Activated naive CD8-positive, alpha-beta T cell treated with anti-CD3 and anti-CD28 coated beads, Interleukin-2, amount 10 ng/mL, durations not matched to agents 7 days and 5 days (primary cell): ENCODE results near the gene NCOA5. TPM values are rescaled to one million over a fixed set of nuclear protein-coding genes. Genes with fewer than 3 reads are reported as not detected.

ENCODE experiments used
- ATAC-seq: fragments of 150-1000 bp; cut with Tn5 transposase; one replicate; pipeline ENCODE4 v1.10.0; 2021; ENCODE audit warnings: low read depth, moderate library complexity
- POLR2A ChIA-PET: fragments of 350-600 bp; sonication (Branson Sonifier 250); formaldehyde crosslinking; loops from one replicate; lab custom pipeline; 2021; ENCODE audit warnings: antibody characterized with exemption; lab: Charles Lee
- DNase-seq: peaks from one replicate; pipeline ENCODE4 v3.0.0; 2021
- H3K27ac Mint-ChIP-seq: one replicate; pipeline ENCODE4 v1.8.0; 2022; ENCODE audit warnings: mild to moderate bottlenecking, mixed read lengths
- H3K27me3 Mint-ChIP-seq: one replicate; pipeline ENCODE4 v1.8.0; 2022; ENCODE audit warnings: mild to moderate bottlenecking, moderate library complexity, mixed read lengths
- H3K36me3 Mint-ChIP-seq: one replicate; pipeline ENCODE4 v1.8.0; 2021; ENCODE audit warnings: mild to moderate bottlenecking, mixed read lengths
- H3K4me1 Mint-ChIP-seq: one replicate; pipeline ENCODE4 v1.8.0; 2021; ENCODE audit warnings: mixed read lengths
- H3K4me3 Mint-ChIP-seq: one replicate; pipeline ENCODE4 v1.8.0; 2022; ENCODE audit warnings: mild to moderate bottlenecking, moderate library complexity, mixed read lengths
- H3K9me3 Mint-ChIP-seq: one replicate; pipeline ENCODE4 v1.8.0; 2021; ENCODE audit warnings: mixed read lengths
- total RNA-seq, 2 experiments: library from RNA; stranded (reverse); gene quantifications; one replicate each; pipeline ENCODE4 v1.2.3, GENCODE V29; 2021

The NCOA5 gene
- total RNA-seq, 2 experiments from 2014 or later = 27.8 to 32.8 TPM

DNA sequence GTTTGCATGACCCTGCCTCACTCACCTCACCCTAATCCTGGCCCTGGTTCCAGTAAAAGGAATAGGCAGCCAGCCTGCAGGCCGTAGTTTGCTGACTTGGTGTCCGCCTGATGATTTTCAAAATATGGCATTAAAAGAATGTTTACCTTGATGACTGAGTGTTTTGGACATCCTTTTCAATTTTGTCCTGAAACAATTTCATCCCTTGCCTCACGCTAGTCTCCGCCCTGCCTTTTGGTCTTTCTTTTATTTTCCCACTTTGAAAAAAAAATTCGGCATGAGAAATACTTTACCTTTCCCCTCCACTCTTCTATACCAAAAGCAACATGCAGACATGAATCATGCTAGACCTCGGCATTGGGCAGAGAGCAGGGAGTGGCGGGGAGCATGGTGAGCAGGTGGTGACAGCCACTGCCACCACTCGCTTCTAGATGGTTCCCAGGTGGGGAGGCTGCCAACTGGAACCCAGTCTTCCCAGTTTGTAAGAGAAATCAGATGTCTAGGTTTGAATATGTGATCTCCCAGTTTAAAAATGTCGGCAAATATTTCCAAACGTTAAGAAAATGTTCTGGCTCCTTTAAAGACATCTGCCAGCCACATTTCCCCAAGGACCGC lies 37.7 kb upstream of the NCOA5 start:
- Mint-ChIP-seq H3K36me3 (no peaks in the 10 kb centered on the region), H3K9me3 (no peaks in the 10 kb centered on the region), H3K27ac (no peak overlapping the region), H3K4me3 (no peak overlapping the region), H3K27me3 (peaks cover 9% of the 10 kb centered on the region), H3K4me1 (peaks cover 4% of the 10 kb centered on the region)
- ATAC-seq = no peak
- POLR2A ChIA-PET = no interaction called here
- DNase-seq = no peak

DNA sequence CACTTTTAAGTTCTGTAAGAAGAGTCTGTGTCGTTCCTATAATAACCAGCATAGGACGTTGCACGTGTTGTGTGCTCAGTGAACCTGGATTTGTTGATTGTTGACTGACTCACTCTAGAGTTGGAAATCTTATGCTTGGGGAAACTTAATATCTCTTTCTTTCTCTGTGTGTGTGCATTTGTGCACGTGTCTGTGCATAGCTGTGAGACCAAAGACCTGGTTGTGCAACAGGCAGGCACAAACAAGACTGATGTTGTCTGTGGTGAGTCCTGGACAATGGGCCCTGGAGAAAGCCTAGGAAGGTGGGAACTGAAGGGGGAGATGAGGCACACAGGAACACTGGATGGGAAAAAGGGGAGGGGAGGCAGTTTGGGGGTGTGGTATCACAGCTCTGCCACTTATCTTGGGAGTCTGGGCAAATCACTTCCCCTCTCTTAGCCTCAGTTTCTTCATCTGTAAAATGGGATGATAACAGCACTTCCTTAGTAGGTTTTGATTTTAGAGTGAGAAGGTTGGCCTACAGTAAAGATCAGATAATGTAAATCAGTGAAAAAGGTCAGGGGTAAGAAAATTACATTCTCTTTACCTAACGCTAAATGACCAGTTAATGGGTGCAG lies 36.8 kb upstream of the NCOA5 start:
- POLR2A ChIA-PET = no interaction called here
- H3K9me3 Mint-ChIP-seq = no peaks in the 10 kb centered on the region
- ATAC-seq (no peak), DNase-seq (peak; percentile 1)
- H3K4me3 Mint-ChIP-seq = no peak overlapping the region
- H3K27me3 Mint-ChIP-seq = peaks cover 7% of the 10 kb centered on the region
- H3K4me1 Mint-ChIP-seq = peaks cover 4% of the 10 kb centered on the region
- no peak overlapping the region for H3K27ac Mint-ChIP-seq
- no peaks in the 10 kb centered on the region for H3K36me3 Mint-ChIP-seq

DNA sequence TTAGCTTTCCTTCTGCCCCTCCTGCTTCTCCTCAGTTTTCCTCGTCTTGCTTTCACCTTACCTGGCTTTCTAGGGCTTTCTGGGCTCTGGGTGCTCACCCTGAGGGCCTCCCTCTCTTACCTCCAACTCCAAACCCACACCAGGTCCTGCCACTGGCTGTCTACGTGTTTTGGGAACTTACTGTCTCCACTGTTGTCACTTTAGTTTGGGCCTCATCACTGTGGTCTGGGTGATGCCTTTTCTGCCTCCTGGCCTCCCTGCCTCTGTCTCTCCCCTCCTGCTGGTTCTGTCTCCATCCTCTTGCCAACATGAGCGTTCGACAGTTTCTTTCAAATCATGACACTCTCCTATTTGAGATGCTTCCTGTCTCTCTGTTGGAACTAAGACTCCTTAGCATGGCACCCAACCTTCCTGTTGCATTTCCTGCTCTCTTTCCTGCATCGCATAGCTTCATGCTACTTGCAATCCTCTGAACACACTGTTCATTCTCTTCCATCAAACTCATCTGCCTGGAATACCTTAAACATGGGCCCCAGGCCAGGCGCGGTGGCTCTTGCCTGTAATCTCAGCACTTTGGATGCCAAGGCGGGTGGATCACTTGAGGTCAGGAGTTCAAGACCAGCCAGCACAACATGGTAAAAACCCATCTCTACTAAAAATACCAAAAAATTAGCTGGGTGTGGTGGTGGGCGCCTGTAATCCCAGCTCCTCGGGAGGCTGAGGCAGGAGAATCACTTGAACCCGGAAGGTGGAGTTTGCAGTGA lies 33.9 kb upstream of the NCOA5 start:
- no peak for ATAC-seq
- no peaks in the 10 kb centered on the region for H3K36me3 Mint-ChIP-seq
- H3K27ac Mint-ChIP-seq = no peak overlapping the region
- H3K4me3 Mint-ChIP-seq = no peak overlapping the region
- H3K9me3 Mint-ChIP-seq = no peaks in the 10 kb centered on the region
- H3K27me3 Mint-ChIP-seq = no peaks in the 10 kb centered on the region
- no peak for DNase-seq
- peaks cover 7% of the 10 kb centered on the region for H3K4me1 Mint-ChIP-seq
- POLR2A ChIA-PET = no interaction called here

DNA sequence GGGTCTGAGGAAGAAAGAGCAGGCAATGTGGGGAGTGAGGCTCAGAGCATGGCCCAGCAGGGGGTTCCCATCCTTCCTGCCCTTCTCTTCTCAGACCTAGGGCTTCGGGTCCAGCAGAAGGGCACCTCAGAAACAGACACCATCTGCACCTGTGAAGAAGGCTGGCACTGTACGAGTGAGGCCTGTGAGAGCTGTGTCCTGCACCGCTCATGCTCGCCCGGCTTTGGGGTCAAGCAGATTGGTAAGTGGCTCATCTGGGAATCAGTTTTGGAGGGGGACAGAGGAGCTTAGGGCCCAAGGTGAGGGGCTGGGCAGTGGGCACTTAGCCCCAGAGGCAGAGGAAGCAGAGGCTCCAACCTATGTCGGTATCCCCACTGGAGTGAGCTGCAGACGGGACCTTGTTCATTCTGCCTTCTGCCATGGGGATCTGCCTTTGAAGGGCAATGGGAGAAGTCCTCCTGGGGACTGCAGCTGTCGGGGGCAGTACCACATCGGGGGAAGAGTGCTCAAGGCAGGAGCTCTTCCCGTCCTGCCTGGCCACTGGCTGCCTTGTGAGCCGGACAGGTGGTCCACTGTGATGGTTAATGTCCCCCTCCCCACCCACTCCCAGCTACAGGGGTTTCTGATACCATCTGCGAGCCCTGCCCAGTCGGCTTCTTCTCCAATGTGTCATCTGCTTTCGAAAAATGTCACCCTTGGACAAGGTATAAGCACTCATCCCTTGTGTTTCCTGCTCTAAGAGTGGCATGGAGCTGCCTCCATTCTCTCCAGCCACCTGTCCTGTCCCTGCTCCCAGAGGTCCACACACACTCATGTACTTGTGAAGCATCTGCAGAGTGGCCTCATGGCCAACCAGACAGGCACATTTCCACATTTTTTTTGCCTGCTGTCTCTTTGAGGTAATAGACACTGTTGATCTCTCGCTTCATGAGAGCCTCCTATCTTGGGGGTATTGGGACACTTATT lies 33.0 kb upstream of the NCOA5 start:
- H3K4me3 Mint-ChIP-seq = no peak overlapping the region
- ATAC-seq = no peak
- H3K4me1 Mint-ChIP-seq = peaks cover 11% of the 10 kb centered on the region
- H3K27ac Mint-ChIP-seq = no peak overlapping the region
- H3K27me3 Mint-ChIP-seq = peaks cover 2% of the 10 kb centered on the region
- no peaks in the 10 kb centered on the region for H3K9me3 Mint-ChIP-seq
- POLR2A ChIA-PET = no interaction called here
- DNase-seq = no peak
- H3K36me3 Mint-ChIP-seq = no peaks in the 10 kb centered on the region

DNA sequence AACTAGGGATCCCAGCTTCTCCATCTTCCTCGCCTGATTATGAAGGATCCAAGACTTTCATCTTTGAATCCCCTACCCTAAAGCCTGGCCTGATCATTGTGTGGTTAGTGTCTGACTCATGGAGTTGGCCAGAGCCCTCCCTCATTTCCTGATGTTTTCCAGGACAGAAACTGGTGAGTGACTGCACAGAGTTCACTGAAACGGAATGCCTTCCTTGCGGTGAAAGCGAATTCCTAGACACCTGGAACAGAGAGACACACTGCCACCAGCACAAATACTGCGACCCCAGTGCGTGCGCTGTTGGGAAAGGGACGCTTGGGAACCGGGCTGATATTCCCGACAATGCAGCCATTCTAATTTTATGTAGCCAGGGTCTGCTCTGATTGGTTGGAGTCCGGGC lies 32.3 kb upstream of the NCOA5 start:
- POLR2A ChIA-PET = no interaction called here
- no peak for ATAC-seq
- H3K9me3 Mint-ChIP-seq = no peaks in the 10 kb centered on the region
- H3K4me3 Mint-ChIP-seq = no peak overlapping the region
- peaks cover 2% of the 10 kb centered on the region for H3K27me3 Mint-ChIP-seq
- H3K27ac Mint-ChIP-seq = no peak overlapping the region
- H3K36me3 Mint-ChIP-seq = no peaks in the 10 kb centered on the region
- H3K4me1 Mint-ChIP-seq = peaks cover 11% of the 10 kb centered on the region
- DNase-seq = no peak

DNA sequence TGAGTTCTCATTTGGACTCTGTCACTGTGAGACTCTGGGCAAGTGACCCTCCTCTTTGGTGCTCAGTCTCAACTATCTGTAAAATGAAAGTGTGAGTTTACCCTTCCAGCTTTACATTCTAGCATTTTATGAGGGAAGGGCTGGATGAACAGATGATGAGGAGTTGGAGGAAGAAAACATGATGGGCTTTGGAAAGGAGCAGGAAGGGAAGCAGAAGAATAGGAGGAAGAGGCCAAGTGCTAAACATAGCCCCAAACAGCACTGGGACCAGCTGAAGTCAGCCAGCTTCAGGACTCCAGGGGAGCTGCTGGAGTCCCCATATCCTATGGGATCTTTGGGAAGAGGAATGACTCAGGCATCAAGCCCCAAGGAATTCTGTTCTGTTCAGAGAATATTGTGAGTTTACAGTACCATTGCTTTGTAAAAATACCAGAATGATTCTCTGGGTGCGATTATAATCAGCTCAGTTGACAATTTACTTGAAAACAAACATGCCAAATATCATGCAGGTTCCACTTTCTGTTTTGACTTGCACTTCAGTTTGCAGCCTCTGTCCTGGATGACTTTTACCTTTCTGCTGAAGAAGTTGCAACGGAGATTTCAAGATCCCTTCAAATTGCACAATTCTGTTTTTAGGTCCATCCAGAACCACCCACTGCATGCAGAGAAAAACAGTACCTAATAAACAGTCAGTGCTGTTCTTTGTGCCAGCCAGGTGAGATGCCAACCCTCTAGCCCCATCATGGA lies 31.6 kb upstream of the NCOA5 start:
- POLR2A ChIA-PET = no interaction called here
- Mint-ChIP-seq H3K27me3 (peaks cover 6% of the 10 kb centered on the region), H3K9me3 (no peaks in the 10 kb centered on the region), H3K4me3 (no peak overlapping the region), H3K27ac (no peak overlapping the region), H3K36me3 (no peaks in the 10 kb centered on the region), H3K4me1 (peaks cover 11% of the 10 kb centered on the region)
- DNase-seq (no peak), ATAC-seq (no peak)

DNA sequence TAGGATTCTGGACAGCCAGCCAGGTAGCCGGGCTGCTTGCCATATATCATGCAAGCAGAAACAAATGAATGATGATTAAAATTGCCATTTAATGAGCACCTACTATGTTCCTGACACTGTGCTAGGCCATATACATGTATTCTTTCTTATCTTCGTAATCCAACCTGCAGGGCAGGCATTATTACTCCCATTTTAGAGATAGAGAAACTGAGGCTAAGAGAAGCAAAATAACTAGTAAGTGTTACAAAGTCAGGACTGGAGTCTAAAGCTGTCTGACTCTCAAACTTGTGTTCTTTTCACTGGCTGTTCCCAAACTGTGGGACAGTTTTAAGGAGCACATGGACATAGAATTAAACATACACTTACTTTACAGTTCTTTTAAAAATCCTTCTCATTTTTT lies 30.4 kb upstream of the NCOA5 start:
- no peak overlapping the region for H3K4me3 Mint-ChIP-seq
- peaks cover 11% of the 10 kb centered on the region for H3K4me1 Mint-ChIP-seq
- no peaks in the 10 kb centered on the region for H3K36me3 Mint-ChIP-seq
- DNase-seq (no peak), ATAC-seq (no peak)
- H3K27me3 Mint-ChIP-seq = peaks cover 14% of the 10 kb centered on the region
- no peaks in the 10 kb centered on the region for H3K9me3 Mint-ChIP-seq
- POLR2A ChIA-PET = no interaction called here
- no peak overlapping the region for H3K27ac Mint-ChIP-seq

DNA sequence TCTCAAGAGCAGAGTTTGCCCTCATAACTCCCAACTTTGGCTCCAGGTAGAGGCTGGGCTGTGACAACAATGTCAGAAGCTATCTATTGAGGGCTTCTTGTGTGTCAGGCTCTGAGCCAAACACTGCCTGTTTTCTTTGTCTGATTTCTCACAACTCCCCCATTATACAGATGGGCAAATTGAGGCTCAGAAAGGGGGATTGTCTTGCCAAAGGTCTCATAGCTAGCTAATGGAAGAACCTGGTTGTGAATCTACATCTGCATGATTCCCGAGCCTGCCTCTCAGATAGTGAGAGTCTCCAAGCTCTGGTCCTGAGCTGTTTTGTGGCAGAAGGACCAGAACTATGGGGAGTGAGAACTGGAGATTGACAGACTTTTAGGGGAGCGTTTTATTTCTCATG lies 29.8 kb upstream of the NCOA5 start:
- DNase-seq = no peak
- Mint-ChIP-seq H3K4me3 (no peak overlapping the region), H3K36me3 (no peaks in the 10 kb centered on the region)

DNA sequence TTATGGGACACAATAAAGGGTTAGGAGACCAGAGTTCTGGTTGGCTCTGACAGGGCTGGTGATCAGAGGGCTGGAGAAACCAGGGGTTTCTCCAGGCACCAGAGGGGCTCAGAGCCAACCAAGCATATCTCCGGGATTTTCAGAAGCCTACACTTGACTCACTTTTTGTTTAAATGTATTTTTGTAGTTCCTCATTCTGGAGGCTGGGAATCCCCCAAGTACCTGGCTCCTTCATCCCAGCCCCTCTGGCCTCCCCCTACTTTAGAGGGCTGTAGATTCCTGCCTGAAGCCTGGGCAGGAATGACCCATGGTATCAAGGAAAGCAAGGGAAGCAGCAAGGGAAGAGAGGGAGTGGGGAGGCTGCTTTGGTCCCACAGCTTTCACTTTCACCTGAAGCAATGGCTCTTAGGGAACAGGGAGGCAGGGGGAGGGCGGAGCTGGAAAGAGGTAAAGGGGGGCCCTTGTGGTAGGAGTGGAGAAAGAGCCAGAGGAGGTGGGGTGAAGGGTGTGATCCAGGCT lies 29.3 kb upstream of the NCOA5 start:
- Mint-ChIP-seq H3K27ac (no peak overlapping the region), H3K9me3 (no peaks in the 10 kb centered on the region), H3K27me3 (peaks cover 17% of the 10 kb centered on the region), H3K4me1 (peaks cover 11% of the 10 kb centered on the region), H3K36me3 (no peaks in the 10 kb centered on the region), H3K4me3 (peak overlapping the region; percentile 20)
- POLR2A ChIA-PET = no interaction called here
- ATAC-seq (no peak), DNase-seq (no peak)

More for the DNA sequence above, 29.8 kb upstream of the NCOA5 start:
- POLR2A ChIA-PET = no interaction called here
- no peaks in the 10 kb centered on the region for H3K9me3 Mint-ChIP-seq
- H3K27me3 Mint-ChIP-seq = peaks cover 17% of the 10 kb centered on the region
- no peak for ATAC-seq
- peaks cover 11% of the 10 kb centered on the region for H3K4me1 Mint-ChIP-seq
- no peak overlapping the region for H3K27ac Mint-ChIP-seq

DNA sequence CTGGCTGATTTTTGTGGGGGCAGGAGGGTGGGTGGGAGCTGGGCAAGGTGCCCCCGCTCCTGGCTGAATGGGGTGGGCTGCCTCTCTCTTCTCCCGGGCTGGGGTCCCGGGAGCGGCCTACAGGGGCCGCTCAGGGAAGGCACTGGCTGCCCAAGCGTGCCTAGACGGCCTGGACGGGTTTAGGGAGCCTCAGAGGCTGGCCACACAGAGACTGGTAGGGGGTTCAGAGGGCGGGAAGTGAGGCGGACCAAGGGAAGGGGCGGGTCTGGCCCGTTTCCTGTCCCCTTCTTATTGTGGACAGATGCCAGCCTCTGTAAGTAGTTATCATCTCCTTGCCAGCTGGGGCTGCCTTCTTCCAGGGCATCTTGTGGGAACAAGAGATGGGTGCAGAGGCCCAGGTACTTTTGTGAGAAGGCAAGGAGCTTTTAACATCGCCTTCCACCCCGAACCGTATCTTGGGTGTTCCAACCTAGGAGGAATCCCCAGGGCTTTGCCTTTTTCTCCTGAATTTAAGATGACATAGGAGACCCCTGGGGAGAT lies 28.8 kb upstream of the NCOA5 start:
- Mint-ChIP-seq H3K36me3 (no peaks in the 10 kb centered on the region), H3K9me3 (no peaks in the 10 kb centered on the region), H3K4me3 (peak overlapping the region; percentile 93), H3K27me3 (peaks cover 20% of the 10 kb centered on the region), H3K27ac (no peak overlapping the region), H3K4me1 (peaks cover 7% of the 10 kb centered on the region)
- peak; percentile 41 for ATAC-seq
- no peak for DNase-seq
- POLR2A ChIA-PET = no interaction called here

DNA sequence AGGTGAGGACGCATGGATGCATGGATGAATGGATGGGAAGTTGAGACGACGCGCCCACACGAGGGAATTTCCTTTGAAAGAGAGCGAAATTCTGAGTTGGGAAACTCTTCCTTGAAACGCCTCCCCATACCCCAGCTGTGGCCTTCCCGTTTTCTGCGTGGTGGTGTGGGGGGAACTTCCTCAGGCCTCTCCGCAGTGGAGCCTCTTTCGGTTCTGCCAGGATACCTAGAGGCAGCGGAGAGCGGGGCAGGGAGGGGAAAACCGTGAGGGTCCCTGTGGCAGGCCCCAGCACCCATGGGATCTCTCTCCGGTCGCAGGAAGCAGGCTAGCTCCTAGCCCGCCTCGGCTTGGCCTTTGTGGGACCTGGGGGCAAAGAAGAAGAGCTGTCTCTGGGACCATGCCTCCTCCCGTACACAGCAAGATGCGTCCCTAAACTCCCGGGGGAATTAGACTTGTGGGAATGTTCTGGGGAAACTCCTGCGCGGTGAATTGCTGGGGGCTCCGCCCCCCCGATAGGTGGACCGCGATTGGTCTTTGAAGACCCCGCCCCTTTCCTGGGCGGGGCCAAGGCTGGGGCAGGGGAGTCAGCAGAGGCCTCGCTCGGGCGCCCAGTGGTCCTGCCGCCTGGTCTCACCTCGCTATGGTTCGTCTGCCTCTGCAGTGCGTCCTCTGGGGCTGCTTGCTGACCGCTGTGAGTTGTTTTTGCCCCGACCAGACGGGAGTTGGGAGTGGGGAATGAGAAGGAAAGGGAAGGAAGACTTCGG lies 28.1 kb upstream of the NCOA5 start, which contains the start of gene CD40:
Gene CD40 (plus strand): TSS at position 611 of the 764 bp plus-strand sequence. CDS start 30 bp downstream, at position 641.
- Mint-ChIP-seq H3K4me3 (peak within 1 kb of the TSS; percentile 93), H3K27me3 (peaks cover 23% of the 10 kb centered on the region), H3K36me3 (no peaks in the 10 kb centered on the region), H3K4me1 (peaks cover 7% of the 10 kb centered on the region), H3K27ac (peak within 1 kb of the TSS; percentile 84), H3K9me3 (no peaks in the 10 kb centered on the region)
- POLR2A ChIA-PET = no interaction called here
- DNase-seq = peak; percentile 79
- peak; percentile 86 for ATAC-seq

DNA sequence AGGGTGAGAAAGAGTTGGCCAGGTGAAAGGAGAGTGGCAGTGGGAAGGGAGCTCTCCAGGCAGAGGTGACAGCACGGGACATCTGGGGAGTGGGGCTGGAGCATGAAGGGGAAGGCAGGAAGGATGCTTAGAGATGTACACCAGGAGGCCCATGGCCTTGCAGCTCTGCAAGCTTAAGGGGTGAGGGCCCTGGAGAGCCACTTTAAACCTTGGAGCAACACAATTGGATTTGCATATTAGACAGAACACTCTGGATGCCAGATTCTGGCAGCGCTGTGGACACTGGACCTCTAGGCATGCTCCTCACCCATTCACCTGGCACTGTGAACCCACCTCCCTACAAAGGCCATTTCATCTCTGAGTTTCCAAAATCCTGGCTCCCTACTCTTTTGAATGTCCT lies 24.7 kb upstream of the NCOA5 start:
- H3K27me3 Mint-ChIP-seq = peaks cover 34% of the 10 kb centered on the region
- H3K4me3 Mint-ChIP-seq = no peak overlapping the region
- no peak for DNase-seq
- no peaks in the 10 kb centered on the region for H3K9me3 Mint-ChIP-seq
- peaks cover 11% of the 10 kb centered on the region for H3K4me1 Mint-ChIP-seq
- POLR2A ChIA-PET = no interaction called here
- no peak overlapping the region for H3K27ac Mint-ChIP-seq
- no peaks in the 10 kb centered on the region for H3K36me3 Mint-ChIP-seq
- no peak for ATAC-seq
